ENCODE measurements around the gene ZNF568.
A peak's percentile ranks its signal among the peaks of the same experiment; 100 is the strongest.

Gene ZNF568

GRCh38 chr19:36915992-36916830, at the start of gene ZNF568, which contains the start of gene ZNF829:
Gene ZNF568 (plus strand): TSS chr19:36916332. CDS start chr19:36922771, 6,439 bp downstream.
Gene ZNF829 (minus strand): TSS chr19:36916291. CDS start chr19:36915167, 1,124 bp downstream.
- peak; percentile 86 for DNase-seq (ENCODE audit: low spot score)

GRCh38 chr19:36876993-36877938, 38.9 kb upstream of the ZNF568 start:
- DNase-seq (ENCODE audit: low spot score), result no peak

- no peak for DNase-seq (ENCODE audit: low spot score)
Measured at GRCh38 chr19:36891768-36892357, 24.3 kb upstream of the ZNF568 start.

GRCh38 chr19:36894849-36895383, 21.2 kb upstream of the ZNF568 start:
- DNase-seq (ENCODE audit: low spot score), result no peak

- DNase-seq (ENCODE audit: low spot score), result no peak
Measured at GRCh38 chr19:36898422-36898821, 17.7 kb upstream of the ZNF568 start.

- DNase-seq (ENCODE audit: low spot score), result peak; percentile 8
Measured at GRCh38 chr19:36916991-36917390, 859 bp downstream of the ZNF568 start.

GRCh38 chr19:36918090-36918489, 2.0 kb downstream of the ZNF568 start:
- no peak for DNase-seq (ENCODE audit: low spot score)

GRCh38 chr19:36931684-36932083, 15.6 kb downstream of the ZNF568 start:
- DNase-seq (ENCODE audit: low spot score), result no peak

GRCh38 chr19:36939153-36939552, 23.0 kb downstream of the ZNF568 start:
- DNase-seq (ENCODE audit: low spot score), result no peak

- no peak for DNase-seq (ENCODE audit: low spot score)
Measured at GRCh38 chr19:36950335-36951119, 34.4 kb downstream of the ZNF568 start.

GRCh38 chr19:36962346-36962745, 46.2 kb downstream of the ZNF568 start:
- no peak for DNase-seq (ENCODE audit: low spot score)

- DNase-seq (ENCODE audit: low spot score), result no peak
Measured at GRCh38 chr19:36963280-36963679, 47.1 kb downstream of the ZNF568 start.

GRCh38 chr19:36972571-36972970, 56.4 kb downstream of the ZNF568 start:
- DNase-seq (ENCODE audit: low spot score), result no peak

GRCh38 chr19:36973021-36973843, 57.1 kb downstream of the ZNF568 start:
- peak; percentile 58 for DNase-seq (ENCODE audit: low spot score)

- DNase-seq (ENCODE audit: low spot score), result no peak
Measured at GRCh38 chr19:36973844-36974195, 57.7 kb downstream of the ZNF568 start.

GRCh38 chr19:36986131-36986530, 70.0 kb downstream of the ZNF568 start:
- DNase-seq (ENCODE audit: low spot score), result no peak

GRCh38 chr19:36986601-36987000, 70.5 kb downstream of the ZNF568 start:
- DNase-seq (ENCODE audit: low spot score), result no peak

- DNase-seq (ENCODE audit: low spot score), result no peak
Measured at GRCh38 chr19:36987091-36987490, 71.0 kb downstream of the ZNF568 start.

- no peak for DNase-seq (ENCODE audit: low spot score)
Measured at GRCh38 chr19:36997152-36997842, 81.2 kb downstream of the ZNF568 start.

GRCh38 chr19:36997843-36998235, 81.7 kb downstream of the ZNF568 start:
- DNase-seq (ENCODE audit: low spot score), result no peak

Data from kidney capillary endothelial cell (primary cell).